HepG2 (cell line): ENCODE data around the gene ARHGEF39. TPM values are rescaled to one million over a fixed set of nuclear protein-coding genes. Genes with fewer than 3 reads are reported as not detected.

Experiments used
- ARNT2 ChIP-seq: sonication (generic); formaldehyde crosslinking; IDR thresholded peaks from 2 replicates; pipeline ENCODE4 v1.8.0; 2022; ENCODE audit warnings: mild to moderate bottlenecking, low read depth, missing genetic modification reagents, moderate library complexity
- ATM ChIP-seq: fragments of 450-650 bp; IDR thresholded peaks from 2 replicates; pipeline ENCODE4 v1.7.1; 2017; ENCODE audit warnings: mild to moderate bottlenecking, borderline replicate concordance
- DMAP1 ChIP-seq: IDR thresholded peaks from 2 replicates; pipeline ENCODE4 v1.6.1; 2016
- FIP1L1 ChIP-seq: fragments of 200-400 bp; formaldehyde crosslinking; IDR thresholded peaks from 2 replicates; pipeline ENCODE4 v1.6.1; 2018; ENCODE audit warnings: low read depth, mild to moderate bottlenecking, low read length, moderate library complexity, borderline replicate concordance; ENCODE audit not compliant: insufficient read depth
- GATA4 ChIP-seq: sonication (generic); IDR thresholded peaks from 2 replicates; pipeline ENCODE4 v1.6.1; 2016; ENCODE audit warnings: antibody characterized with exemption, low read depth, borderline replicate concordance
- KAT7 ChIP-seq: IDR thresholded peaks from 2 replicates; pipeline ENCODE4 v1.6.1; 2018; ENCODE audit warnings: borderline replicate concordance, missing compliant biosample characterization
- MXI1 ChIP-seq: IDR thresholded peaks from 3 replicates; pipeline ENCODE4 v1.6.1; 2012; ENCODE audit warnings: low read depth, low read length, inconsistent platforms, borderline replicate concordance
- NPAS2 ChIP-seq: sonication (generic); formaldehyde crosslinking; IDR thresholded peaks from 2 replicates; pipeline ENCODE4 v1.8.0; 2022; ENCODE audit warnings: mild to moderate bottlenecking, missing genetic modification reagents, borderline replicate concordance
- PHF21A ChIP-seq: sonication (generic); formaldehyde crosslinking; IDR thresholded peaks from 2 replicates; pipeline ENCODE4 v1.5.0; 2020; ENCODE audit warnings: mild to moderate bottlenecking, missing genetic modification reagents
- TMF1 ChIP-seq: sonication (generic); formaldehyde crosslinking; IDR thresholded peaks from 2 replicates; pipeline ENCODE4 v1.8.1; 2022; ENCODE audit warnings: low read depth, missing genetic modification reagents
- ZBTB38 ChIP-seq: sonication (generic); formaldehyde crosslinking; IDR thresholded peaks from 2 replicates; pipeline ENCODE4 v1.5.1; 2020; ENCODE audit warnings: mild to moderate bottlenecking, missing genetic modification reagents
- ZBTB42 ChIP-seq: sonication (generic); formaldehyde crosslinking; IDR thresholded peaks from 2 replicates; pipeline ENCODE4 v1.5.0; 2020; ENCODE audit warnings: mild to moderate bottlenecking, missing genetic modification reagents
- ZNF468 ChIP-seq: sonication (generic); formaldehyde crosslinking; IDR thresholded peaks from 2 replicates; pipeline ENCODE4 v1.8.0; 2022; ENCODE audit warnings: mild to moderate bottlenecking, moderate library complexity, missing genetic modification reagents
- polyA plus RNA-seq, 8 experiments: library from polyadenylated mRNA; depleted of rRNA in 3 of 8; stranded (reverse) in 7 of 8; unstranded in 1 of 8; fragments of >200 nt; fragmentation: Illumina TruSeq in 4 of 8; extraction: Trizol in 4 of 8; gene quantifications; 2 replicates each; pipeline versions ENCODE4 v1.2.1 to v1.2.3, GENCODE V29; 2011 to 2016; ENCODE audit warnings: low read depth in 4 of 8, missing spikeins in 1 of 8, mixed read lengths in 1 of 8; ENCODE audit not compliant: insufficient read depth in 1 of 8
- total RNA-seq, 5 experiments: library from RNA; depleted of rRNA; stranded (reverse); fragments of >200 nt; fragmentation: Illumina TruSeq; extraction: Trizol; gene quantifications; 2 replicates each; pipeline ENCODE4 v1.2.3, GENCODE V29; 2016; ENCODE audit warnings: low read depth in 1 of 5
- TF ChIP-seq, protein P1 (sequence below): sonication (generic); formaldehyde crosslinking; IDR thresholded peaks from 2 replicates; pipeline ENCODE4 v1.5.1; 2020; ENCODE audit warnings: missing genetic modification reagents, mild to moderate bottlenecking, borderline replicate concordance
- TF ChIP-seq, protein P2 (sequence below): sonication (generic); formaldehyde crosslinking; conservative IDR thresholded peaks from 2 replicates; pipeline ENCODE4 v1.4.0; 2020; ENCODE audit warnings: missing genetic modification reagents
- TF ChIP-seq, protein P3 (sequence below): sonication (generic); formaldehyde crosslinking; IDR thresholded peaks from 2 replicates; pipeline ENCODE4 v1.5.1; 2020; ENCODE audit warnings: missing genetic modification reagents, mild to moderate bottlenecking, borderline replicate concordance
- TF ChIP-seq, protein P4 (sequence below): fragments of 450-650 bp; IDR thresholded peaks from 2 replicates; pipeline ENCODE4 v1.6.1; 2016

ARHGEF39 gene
- total and polyA plus RNA-seq, 2 of the 13 experiments (the other 11 are each of a cell fraction or from before 2014, with no cell fraction given): 11.2 to 12.3 TPM

DNA sequence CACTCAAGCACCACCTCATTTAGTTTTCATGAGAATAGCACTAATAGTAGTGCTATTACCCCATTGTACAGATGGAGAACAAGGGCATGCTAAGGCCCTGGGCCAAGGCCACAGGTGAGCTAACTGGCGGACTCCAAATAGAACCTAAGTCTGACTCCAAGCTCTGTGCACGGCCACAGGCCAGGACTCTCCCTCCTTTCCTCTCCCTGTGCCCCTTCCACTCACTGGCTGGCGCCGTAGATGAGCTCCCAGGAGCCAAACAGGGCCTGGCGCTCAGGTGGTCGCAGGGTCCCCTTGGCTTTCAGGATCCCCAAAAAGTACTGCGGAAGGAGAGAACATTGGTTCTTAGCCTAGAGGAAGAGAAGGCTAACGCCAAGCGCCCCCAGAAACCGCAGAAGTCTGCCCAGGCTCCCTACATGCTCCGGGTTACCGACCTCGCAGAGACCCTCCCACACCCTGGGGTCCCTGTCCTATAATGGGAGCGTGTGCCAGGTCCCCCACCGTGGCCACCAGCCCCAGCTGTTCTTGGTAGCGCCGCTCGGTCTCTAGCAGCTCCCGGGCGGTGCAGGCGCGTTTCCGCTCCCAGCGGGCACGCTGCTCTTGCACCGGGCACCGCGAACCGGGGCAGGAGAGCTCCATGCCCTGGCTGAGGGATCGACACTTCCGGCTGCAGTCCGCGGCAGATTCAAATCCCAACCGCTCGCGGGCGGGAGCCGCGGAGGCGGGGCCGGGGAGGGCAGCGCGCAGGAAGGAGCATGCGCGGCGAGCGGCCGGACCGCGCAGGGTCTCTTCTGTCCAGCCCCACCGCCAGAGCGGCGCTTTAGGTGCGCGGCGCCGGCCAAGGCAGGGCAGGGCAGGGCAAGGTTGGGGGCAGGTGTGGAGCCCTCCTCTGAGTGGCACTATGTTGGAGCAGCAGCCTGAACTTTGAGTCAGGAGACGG lies at the start of gene ARHGEF39 (continued):
- TF ChIP-seq GATA4 (no peak), ZBTB42 (CRISPR knock-in tag) (0 out of 2 replicates have a peak, but pooled peaks have one; percentile 63), MXI1 (peak; percentile 97; the same call in 2 of the 3 replicates), ZNF468 (CRISPR knock-in tag) (peak; percentile 91; the same call in 1 of the 2 replicates), ATM (no peak), ZBTB38 (CRISPR knock-in tag) (peak; percentile 59; the same call in 1 of the 2 replicates), KAT7 (CRISPR knock-in tag) (no peak; the same call in 1 of the 2 replicates), TMF1 (CRISPR knock-in tag) (peak; percentile 85; the same call in 1 of the 2 replicates), FIP1L1 (no peak; the same call in 1 of the 2 replicates), PHF21A (CRISPR knock-in tag) (peak; percentile 76), NPAS2 (CRISPR knock-in tag) (no peak), DMAP1 (CRISPR knock-in tag) (peak; percentile 92), ARNT2 (CRISPR knock-in tag) (peak; percentile 99)
- TF ChIP-seq, protein P1, sequence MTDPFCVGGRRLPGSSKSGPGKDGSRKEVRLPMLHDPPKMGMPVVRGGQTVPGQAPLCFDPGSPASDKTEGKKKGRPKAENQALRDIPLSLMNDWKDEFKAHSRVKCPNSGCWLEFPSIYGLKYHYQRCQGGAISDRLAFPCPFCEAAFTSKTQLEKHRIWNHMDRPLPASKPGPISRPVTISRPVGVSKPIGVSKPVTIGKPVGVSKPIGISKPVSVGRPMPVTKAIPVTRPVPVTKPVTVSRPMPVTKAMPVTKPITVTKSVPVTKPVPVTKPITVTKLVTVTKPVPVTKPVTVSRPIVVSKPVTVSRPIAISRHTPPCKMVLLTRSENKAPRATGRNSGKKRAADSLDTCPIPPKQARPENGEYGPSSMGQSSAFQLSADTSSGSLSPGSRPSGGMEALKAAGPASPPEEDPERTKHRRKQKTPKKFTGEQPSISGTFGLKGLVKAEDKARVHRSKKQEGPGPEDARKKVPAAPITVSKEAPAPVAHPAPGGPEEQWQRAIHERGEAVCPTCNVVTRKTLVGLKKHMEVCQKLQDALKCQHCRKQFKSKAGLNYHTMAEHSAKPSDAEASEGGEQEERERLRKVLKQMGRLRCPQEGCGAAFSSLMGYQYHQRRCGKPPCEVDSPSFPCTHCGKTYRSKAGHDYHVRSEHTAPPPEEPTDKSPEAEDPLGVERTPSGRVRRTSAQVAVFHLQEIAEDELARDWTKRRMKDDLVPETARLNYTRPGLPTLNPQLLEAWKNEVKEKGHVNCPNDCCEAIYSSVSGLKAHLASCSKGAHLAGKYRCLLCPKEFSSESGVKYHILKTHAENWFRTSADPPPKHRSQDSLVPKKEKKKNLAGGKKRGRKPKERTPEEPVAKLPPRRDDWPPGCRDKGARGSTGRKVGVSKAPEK (CRISPR knock-in tag): no peak
- TF ChIP-seq, protein P2, sequence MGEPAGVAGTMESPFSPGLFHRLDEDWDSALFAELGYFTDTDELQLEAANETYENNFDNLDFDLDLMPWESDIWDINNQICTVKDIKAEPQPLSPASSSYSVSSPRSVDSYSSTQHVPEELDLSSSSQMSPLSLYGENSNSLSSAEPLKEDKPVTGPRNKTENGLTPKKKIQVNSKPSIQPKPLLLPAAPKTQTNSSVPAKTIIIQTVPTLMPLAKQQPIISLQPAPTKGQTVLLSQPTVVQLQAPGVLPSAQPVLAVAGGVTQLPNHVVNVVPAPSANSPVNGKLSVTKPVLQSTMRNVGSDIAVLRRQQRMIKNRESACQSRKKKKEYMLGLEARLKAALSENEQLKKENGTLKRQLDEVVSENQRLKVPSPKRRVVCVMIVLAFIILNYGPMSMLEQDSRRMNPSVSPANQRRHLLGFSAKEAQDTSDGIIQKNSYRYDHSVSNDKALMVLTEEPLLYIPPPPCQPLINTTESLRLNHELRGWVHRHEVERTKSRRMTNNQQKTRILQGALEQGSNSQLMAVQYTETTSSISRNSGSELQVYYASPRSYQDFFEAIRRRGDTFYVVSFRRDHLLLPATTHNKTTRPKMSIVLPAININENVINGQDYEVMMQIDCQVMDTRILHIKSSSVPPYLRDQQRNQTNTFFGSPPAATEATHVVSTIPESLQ: no peak
- TF ChIP-seq, protein P3, sequence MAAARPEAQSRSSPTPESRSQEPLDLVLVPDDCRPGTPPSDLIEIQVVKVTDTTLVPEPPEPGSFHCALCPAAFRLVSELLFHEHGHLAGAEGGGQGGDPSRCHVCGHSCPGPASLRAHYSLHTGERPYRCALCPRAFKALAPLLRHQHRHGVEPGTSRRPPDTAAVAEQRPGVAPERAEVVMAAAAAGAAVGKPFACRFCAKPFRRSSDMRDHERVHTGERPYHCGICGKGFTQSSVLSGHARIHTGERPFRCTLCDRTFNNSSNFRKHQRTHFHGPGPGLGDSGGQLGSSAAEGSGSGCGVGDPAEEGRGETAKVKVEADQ (CRISPR knock-in tag): peak; percentile 85
- TF ChIP-seq, protein P4, sequence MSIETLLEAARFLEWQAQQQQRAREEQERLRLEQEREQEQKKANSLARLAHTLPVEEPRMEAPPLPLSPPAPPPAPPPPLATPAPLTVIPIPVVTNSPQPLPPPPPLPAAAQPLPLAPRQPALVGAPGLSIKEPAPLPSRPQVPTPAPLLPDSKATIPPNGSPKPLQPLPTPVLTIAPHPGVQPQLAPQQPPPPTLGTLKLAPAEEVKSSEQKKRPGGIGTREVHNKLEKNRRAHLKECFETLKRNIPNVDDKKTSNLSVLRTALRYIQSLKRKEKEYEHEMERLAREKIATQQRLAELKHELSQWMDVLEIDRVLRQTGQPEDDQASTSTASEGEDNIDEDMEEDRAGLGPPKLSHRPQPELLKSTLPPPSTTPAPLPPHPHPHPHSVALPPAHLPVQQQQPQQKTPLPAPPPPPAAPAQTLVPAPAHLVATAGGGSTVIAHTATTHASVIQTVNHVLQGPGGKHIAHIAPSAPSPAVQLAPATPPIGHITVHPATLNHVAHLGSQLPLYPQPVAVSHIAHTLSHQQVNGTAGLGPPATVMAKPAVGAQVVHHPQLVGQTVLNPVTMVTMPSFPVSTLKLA: 0 out of 2 replicates have a peak, but pooled peaks have one; percentile 4
